ENCODE results near the gene TAS2R19.

TAS2R19 gene

GRCh38 chr12:10989107-10989506 is 33.3 kb downstream of the TAS2R19 start:
- no peak for DNase-seq

- DNase-seq = no peak
These were observed 35.6 kb downstream of the TAS2R19 start, which contains the start of gene TAS2R50 for GRCh38 chr12:10986812-10987211. Gene TAS2R50, minus strand, starts transcription at chr12:10986912. Its CDS starts 52 bp downstream, at chr12:10986860.

DNA sequence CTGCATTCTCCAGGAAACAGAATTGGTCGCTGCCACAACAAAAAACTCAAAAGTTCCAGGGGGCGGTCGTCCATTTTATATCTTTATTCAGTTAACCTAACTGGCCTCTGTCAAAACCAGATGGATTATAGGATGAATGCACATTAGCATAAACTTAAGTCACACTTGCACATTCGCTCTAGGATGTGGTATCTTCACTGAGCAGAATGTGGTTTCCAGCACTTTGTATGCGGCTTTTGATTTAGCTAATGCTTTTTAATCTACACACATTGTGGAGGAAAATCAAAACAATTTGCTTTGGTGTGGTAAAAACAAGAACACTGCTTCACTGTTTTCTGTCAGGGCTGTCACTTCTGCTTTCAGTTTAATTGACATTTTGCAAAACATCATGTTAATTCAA is 40.2 kb downstream of the TAS2R19 start:
- DNase-seq = no peak

GRCh38 chr12:10974965-10975364 is 47.5 kb downstream of the TAS2R19 start:
- no peak for DNase-seq

All from stimulated activated CD4-positive, alpha-beta T cell treated with anti-CD3 and anti-CD28 coated beads, Interleukin-12 subunit alpha, Interleukin-12 subunit beta, amount 100 ng/mL, for 4 hours (primary cell).